SK-N-SH (cell line): Measurements from ENCODE around the gene ZC3H10. TPM values are rescaled to one million over a fixed set of nuclear protein-coding genes. Genes with fewer than 3 reads are reported as not detected.

Experiments used
- CTCF ChIA-PET: fragments of 300-600, 350-600 bp; formaldehyde crosslinking; extraction: SDS; loops from one replicate; lab custom pipeline; 2021; lab: Yijun Ruan, JAX
- POLR2A ChIA-PET: fragments of 350-600 bp; sonication (Branson Sonifier 250); formaldehyde crosslinking; extraction: SDS; loops from one replicate; lab custom pipeline; 2020; ENCODE audit warnings: antibody characterized with exemption, inconsistent platforms; lab: Yijun Ruan, JAX
- DNase-seq: peaks from one replicate; pipeline ENCODE4 v3.0.0; 2012
- H2AFZ ChIP-seq: fragments of 200-600 bp; sonication (generic); 2 replicates; pipeline ENCODE4 v1.8.1; 2016; ENCODE audit warnings: antibody characterized with exemption, mild to moderate bottlenecking, low read depth
- H3F3A ChIP-seq: fragments of 200-600 bp; sonication (generic); replicated peaks from 2 replicates; pipeline ENCODE3; 2016; ENCODE audit warnings: antibody characterized with exemption, mild to moderate bottlenecking; ENCODE audit not compliant: insufficient read depth
- H3K27ac ChIP-seq, 2 experiments: fragments of 200-500 bp in 1 of 2; fragments of 200-600 bp in 1 of 2; sonication (Bioruptor generic) in 1 of 2; sonication (generic), shearing (Covaris generic) in 1 of 2; 2 replicates each; pipeline versions ENCODE4 v1.5.1 to v1.6.1; 2014 to 2016; ENCODE audit warnings: low read depth in 2 of 2, inconsistent platforms in 1 of 2, low read length in 1 of 2, mild to moderate bottlenecking in 1 of 2, mixed read lengths in 1 of 2
- H3K27me3 ChIP-seq: fragments of 200-600 bp; sonication (generic), shearing (Covaris generic); 2 replicates; pipeline ENCODE4 v1.6.1; 2016; ENCODE audit warnings: mixed run types; ENCODE audit not compliant: insufficient read depth
- H3K36me3 ChIP-seq, 2 experiments: fragments of 200-500 bp in 1 of 2; fragments of 200-600 bp in 1 of 2; sonication (Bioruptor generic) in 1 of 2; sonication (generic) in 1 of 2; replicated peaks in 1 of 2; 2 replicates each; pipeline versions ENCODE3 to v1.5.1; 2014 to 2016; ENCODE audit warnings: low read length in 1 of 2, mild to moderate bottlenecking in 1 of 2; ENCODE audit not compliant: insufficient read depth in 2 of 2, control insufficient read depth in 1 of 2
- H3K4me1 ChIP-seq, 2 experiments: fragments of 200-500 bp in 1 of 2; fragments of 200-600 bp in 1 of 2; sonication (Bioruptor generic) in 1 of 2; sonication (generic), shearing (Covaris generic) in 1 of 2; 2 replicates each; pipeline versions ENCODE4 v1.5.1 to v1.6.1; 2014 to 2016; ENCODE audit warnings: low read depth in 1 of 2, low read length in 1 of 2, mixed run types in 1 of 2; ENCODE audit not compliant: insufficient read depth in 2 of 2, control insufficient read depth in 1 of 2
- H3K4me2 ChIP-seq: fragments of 200-600 bp; sonication (generic), shearing (Covaris generic); 2 replicates; pipeline ENCODE4 v1.6.1; 2017; ENCODE audit warnings: mixed run types
- H3K4me3 ChIP-seq, 2 experiments: fragments of 200-500 bp in 1 of 2; fragments of 200-600 bp in 1 of 2; sonication (Bioruptor generic) in 1 of 2; sonication (generic), shearing (Covaris generic) in 1 of 2; 2 replicates each; pipeline versions ENCODE4 v1.5.1 to v1.8.1; 2014 to 2016; ENCODE audit warnings: low read depth in 2 of 2, inconsistent platforms in 1 of 2, low read length in 1 of 2, mild to moderate bottlenecking in 1 of 2, mixed read lengths in 1 of 2, moderate library complexity in 1 of 2
- H3K79me2 ChIP-seq: fragments of 200-600 bp; sonication (generic); 2 replicates; pipeline ENCODE4 v1.8.1; 2017; ENCODE audit warnings: mild to moderate bottlenecking; ENCODE audit not compliant: insufficient read depth
- H3K9ac ChIP-seq: fragments of 200-600 bp; sonication (generic); 2 replicates; pipeline ENCODE4 v1.6.1; 2017; ENCODE audit warnings: mixed run types
- H3K9me2 ChIP-seq: fragments of 200-600 bp; sonication (generic); 2 replicates; pipeline ENCODE4 v1.6.1; 2017; ENCODE audit warnings: mixed run types
- H3K9me3 ChIP-seq: fragments of 200-600 bp; sonication (generic); 2 replicates; pipeline ENCODE4 v1.6.1; 2017; ENCODE audit warnings: mixed run types, mild to moderate bottlenecking, moderate library complexity
- H4K20me1 ChIP-seq: fragments of 200-600 bp; sonication (generic); 2 replicates; pipeline ENCODE4 v1.6.1; 2017; ENCODE audit warnings: mild to moderate bottlenecking, mixed run types; ENCODE audit not compliant: insufficient read depth
- EZH2phosphoT487 ChIP-seq: fragments of 200-600 bp; sonication (generic); IDR thresholded peaks from 2 replicates; pipeline ENCODE4 v1.6.1; 2017; ENCODE audit warnings: low read depth, mixed run types, mild to moderate bottlenecking, antibody characterized with exemption, moderate library complexity, borderline replicate concordance
- FOXJ3 ChIP-seq: sonication (generic); formaldehyde crosslinking; IDR thresholded peaks from 2 replicates; pipeline ENCODE4 v1.5.1; 2020; ENCODE audit warnings: mild to moderate bottlenecking, missing genetic modification reagents
- FOXM1 ChIP-seq: IDR thresholded peaks from 2 replicates; pipeline ENCODE4 v1.4.0; 2012; ENCODE audit warnings: low read depth, mild to moderate bottlenecking
- GABPA ChIP-seq: IDR thresholded peaks from 2 replicates; pipeline ENCODE4 v1.4.0; 2012; ENCODE audit warnings: low read depth, mild to moderate bottlenecking
- GATA2 ChIP-seq: sonication (generic); formaldehyde crosslinking; IDR thresholded peaks from 2 replicates; pipeline ENCODE4 v1.5.0; 2020; ENCODE audit warnings: mild to moderate bottlenecking, missing genetic modification reagents
- IRF3 ChIP-seq: fragments of 150-350 bp; IDR thresholded peaks from 2 replicates; pipeline ENCODE4 v1.6.1; 2016; ENCODE audit warnings: mild to moderate bottlenecking, low read depth, low read length
- MEF2A ChIP-seq: IDR thresholded peaks from 2 replicates; pipeline ENCODE4 v1.4.0; 2012; ENCODE audit warnings: low read depth, borderline replicate concordance
- MXI1 ChIP-seq: IDR thresholded peaks from 2 replicates; pipeline ENCODE4 v1.6.1; 2012; ENCODE audit warnings: mild to moderate bottlenecking, low read depth, low read length, improper control_type of control experiment
- PBX3 ChIP-seq: IDR thresholded peaks from 2 replicates; pipeline ENCODE4; 2012
- POLR2AphosphoS5 ChIP-seq: IDR thresholded peaks from 2 replicates; pipeline ENCODE4 v1.6.1; 2012; ENCODE audit warnings: low read depth, low read length
- TEAD4 ChIP-seq: IDR thresholded peaks from 2 replicates; pipeline ENCODE4 v1.4.0; 2012; ENCODE audit warnings: mild to moderate bottlenecking, borderline replicate concordance; ENCODE audit not compliant: insufficient read depth
- USF2 ChIP-seq: fragments of 150-350 bp; IDR thresholded peaks from 2 replicates; pipeline ENCODE4 v1.6.1; 2017; ENCODE audit warnings: antibody characterized with exemption, low read length, low read depth, borderline replicate concordance
- ZBTB33 ChIP-seq: IDR thresholded peaks from 2 replicates; pipeline ENCODE4 v1.4.0; 2012; ENCODE audit warnings: low read depth, borderline replicate concordance
- WGBS: methylation state at CpG from one replicate; pipeline ENCODE4 v1.1.6; 2017; ENCODE audit warnings: low lambda C conversion rate; 5-methylcytosine and 5-hydroxymethylcytosine counted together
- polyA plus RNA-seq, 3 experiments: library from polyadenylated mRNA; depleted of rRNA; stranded (reverse); fragments of >200 nt; gene quantifications; 2 replicates each; pipeline ENCODE4 v1.2.3, GENCODE V29; 2012

The ZC3H10 gene
- polyA plus RNA-seq, 1 of the 3 experiments (the other 2 are of a cell fraction): 2.0 TPM

GRCh38 chr12:56114084-56114483, 4.0 kb upstream of the ZC3H10 start:
- Histone ChIP-seq H3K9me2 (no peaks in the 10 kb centered on the region), H4K20me1 (peaks cover 3% of the 10 kb centered on the region; the same call in 1 of the 2 replicates), H3K9ac (no peak overlapping the region), H3K4me1 (peaks cover 8 to 10% of the 10 kb centered on the region in 2 experiments; a peak in 3 of 4 replicates), H3K4me3 (no peak overlapping the region), H3F3A (peaks cover 51% of the 10 kb centered on the region), H3K4me2 (no peak overlapping the region), H3K27ac (peak overlapping the region in 1 of 2 experiments; percentile 10; a peak in 1 of 4 replicates), H2AFZ (no peak overlapping the region), H3K27me3 (no peaks in the 10 kb centered on the region), H3K9me3 (no peaks in the 10 kb centered on the region), H3K36me3 (peaks cover 40 to 44% of the 10 kb centered on the region in 2 experiments), H3K79me2 (peaks cover 21% of the 10 kb centered on the region)
- WGBS: 97% methylated on average over 1 of the region's 1 CpG
- DNase-seq: no peak
- POLR2A ChIA-PET: interaction anchor here (0.7 kb wide), 1 partner anchor 56 kb away, joined by 3 read pairs; no protein-coding TSS in a partner anchor
- no peak for TF ChIP-seq GABPA
- CTCF ChIA-PET: no interaction called here

- H3K27ac ChIP-seq: peak overlapping the region; percentile 93 to 95
- no peak for TF ChIP-seq TEAD4
- TF ChIP-seq USF2: no peak
- TF ChIP-seq PBX3: no peak
- TF ChIP-seq GABPA: no peak
- no peak for TF ChIP-seq IRF3
- TF ChIP-seq EZH2phosphoT487: no peak
- TF ChIP-seq GATA2 (CRISPR knock-in tag): no peak
- TF ChIP-seq ZBTB33: no peak
- no peak for TF ChIP-seq FOXM1
- TF ChIP-seq POLR2AphosphoS5: no peak
- no peak for TF ChIP-seq FOXJ3 (CRISPR knock-in tag)
- no peak for TF ChIP-seq MEF2A
- TF ChIP-seq MXI1: no peak
- H2AFZ ChIP-seq: peak overlapping the region; percentile 96
- ChIA-PET CTCF (interaction anchor here (0.9 to 16.0 kb wide), 5 partner anchors 11 to 75 kb away, joined by 3 to 272 read pairs (median 4); partner anchors contain the start of genes ERBB3, PA2G4 and SMARCC2), POLR2A (interaction anchor here (1.1 to 2.5 kb wide), 2 partner anchors 8 to 11 kb away, joined by 3 to 33 read pairs; partner anchors contain the start of gene PA2G4)
- H3K27me3 ChIP-seq: no peaks in the 10 kb centered on the region
- peaks cover 34 to 40% of the 10 kb centered on the region in 2 experiments for H3K36me3 ChIP-seq
- peaks cover 33% of the 10 kb centered on the region for H3K79me2 ChIP-seq
- no peak for DNase-seq
- H3K4me3 ChIP-seq: peak overlapping the region; percentile 89 to 94
- no peaks in the 10 kb centered on the region for H3K9me3 ChIP-seq
- 32% methylated on average over 10 of the region's 10 CpGs for WGBS
- H3F3A ChIP-seq: peaks cover 54% of the 10 kb centered on the region
- H3K9me2 ChIP-seq: no peaks in the 10 kb centered on the region
- peak overlapping the region; percentile 97 for H3K9ac ChIP-seq
- peak overlapping the region; percentile 93 for H3K4me2 ChIP-seq
- H3K4me1 ChIP-seq: peaks cover 18 to 20% of the 10 kb centered on the region in 2 experiments; a peak in 3 of 4 replicates
- H4K20me1 ChIP-seq: peaks cover 3% of the 10 kb centered on the region; the same call in 1 of the 2 replicates
Measured at GRCh38 chr12:56115329-56115728, 2.7 kb upstream of the ZC3H10 start.
